ES-I3 (cell line): ENCODE results near the gene PSMA2.
A peak's percentile ranks its signal among the peaks of the same experiment; 100 is the strongest.

Source experiments
- H3K36me3 ChIP-seq: 2 replicates; pipeline ENCODE4 v1.6.1; 2013; ENCODE audit warnings: mild to moderate bottlenecking, low read length, control low read depth, moderate library complexity; ENCODE audit not compliant: insufficient read depth
- H3K4me1 ChIP-seq: 2 replicates; pipeline ENCODE4 v1.6.1; 2013; ENCODE audit warnings: mild to moderate bottlenecking, control low read depth, low read length; ENCODE audit not compliant: insufficient read depth
- H3K9ac ChIP-seq: 2 replicates; pipeline ENCODE4 v1.6.1; 2013; ENCODE audit warnings: low read depth, mild to moderate bottlenecking, low read length, moderate library complexity
- H3K9me3 ChIP-seq: 2 replicates; pipeline ENCODE4 v1.6.1; 2013; ENCODE audit warnings: mild to moderate bottlenecking, low read length, moderate library complexity; ENCODE audit not compliant: control insufficient read depth, insufficient read depth

Gene PSMA2

GRCh38 chr7:42929449-42929848, 2.5 kb downstream of the PSMA2 start:
- Histone ChIP-seq H3K36me3 (peaks cover 12% of the 10 kb centered on the region; the same call in 1 of the 2 replicates), H3K9me3 (no peaks in the 10 kb centered on the region), H3K4me1 (peaks cover 9% of the 10 kb centered on the region), H3K9ac (no peak overlapping the region; the same call in 1 of the 2 replicates)

DNA sequence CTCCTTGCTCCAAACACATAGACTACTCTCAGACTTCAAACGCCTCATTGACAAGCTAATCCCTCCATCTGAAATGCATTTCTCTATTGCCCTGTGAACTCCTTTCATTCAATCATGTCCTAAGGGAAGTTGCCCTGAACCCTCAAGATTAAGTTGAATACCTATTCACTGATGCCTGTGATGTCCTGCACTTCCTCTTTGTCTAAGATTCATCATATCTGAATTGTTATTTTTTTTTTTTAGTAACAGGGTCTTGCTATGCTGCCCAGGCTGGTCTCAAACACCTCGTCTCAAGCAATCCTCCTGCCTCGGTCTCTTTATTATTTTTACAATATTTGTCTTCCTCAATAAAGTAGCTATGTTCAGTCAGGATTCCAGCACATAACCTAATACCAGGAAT, 3.2 kb downstream of the PSMA2 start:
- Histone ChIP-seq H3K9ac (no peak overlapping the region), H3K36me3 (peaks cover 14% of the 10 kb centered on the region; the same call in 1 of the 2 replicates), H3K4me1 (peaks cover 9% of the 10 kb centered on the region), H3K9me3 (no peaks in the 10 kb centered on the region)

DNA sequence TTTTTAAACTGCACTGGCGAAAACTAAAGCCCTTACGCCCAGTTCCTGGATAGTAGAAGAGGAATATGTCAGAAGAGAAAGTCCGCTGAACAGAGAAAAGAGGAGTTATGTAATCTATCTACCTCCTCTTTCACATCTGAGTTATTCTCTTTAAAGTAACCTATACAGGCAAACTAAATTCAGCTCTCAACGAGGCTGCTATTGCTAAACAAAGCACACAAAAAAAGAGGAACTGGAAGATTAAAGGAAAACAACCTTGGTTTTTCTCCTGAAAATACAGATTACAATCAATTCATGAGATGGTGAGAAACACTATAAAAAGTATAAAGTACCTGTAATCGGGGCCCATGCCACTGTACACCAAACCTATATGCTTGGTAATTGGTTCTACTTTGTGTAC, 5.8 kb downstream of the PSMA2 start:
- Histone ChIP-seq H3K9me3 (no peaks in the 10 kb centered on the region), H3K4me1 (peaks cover 9% of the 10 kb centered on the region), H3K36me3 (peaks cover 16% of the 10 kb centered on the region; the same call in 1 of the 2 replicates), H3K9ac (no peak overlapping the region)

GRCh38 chr7:42925630-42926029, 6.3 kb downstream of the PSMA2 start:
- H3K9me3 ChIP-seq: no peaks in the 10 kb centered on the region
- H3K36me3 ChIP-seq: peaks cover 20% of the 10 kb centered on the region
- H3K4me1 ChIP-seq: peaks cover 9% of the 10 kb centered on the region
- no peak overlapping the region for H3K9ac ChIP-seq

DNA sequence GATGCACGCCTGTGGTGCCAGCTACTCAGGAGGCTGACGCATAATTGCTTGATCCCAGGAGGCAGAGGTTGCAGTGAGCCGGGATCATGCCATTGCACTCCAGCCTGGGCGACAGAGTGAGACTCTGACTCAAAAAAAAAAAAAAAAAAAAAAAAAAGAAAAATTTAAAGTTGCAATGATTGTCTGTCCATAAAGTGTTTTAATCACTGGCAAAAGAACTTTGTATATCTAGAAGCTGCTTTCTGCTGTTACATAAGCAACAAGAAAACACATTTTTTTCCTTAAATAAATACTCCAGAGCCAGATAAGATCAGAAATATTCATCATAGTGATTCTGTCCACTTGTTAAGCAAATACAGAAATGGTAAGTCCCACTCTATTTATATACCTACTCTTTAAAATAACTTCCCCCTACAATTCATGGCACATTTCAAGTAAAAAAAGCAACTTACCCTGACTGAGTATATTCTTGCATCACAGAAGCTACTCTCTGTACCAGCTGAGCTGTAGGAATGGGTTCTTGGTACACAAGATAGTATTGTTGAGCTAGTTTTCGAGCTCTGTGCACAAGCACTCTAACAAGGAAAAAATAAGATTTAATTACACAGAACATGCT, 7.6 kb downstream of the PSMA2 start:
- Histone ChIP-seq H3K4me1 (peaks cover 1% of the 10 kb centered on the region), H3K9me3 (no peaks in the 10 kb centered on the region), H3K36me3 (peaks cover 21% of the 10 kb centered on the region), H3K9ac (no peak overlapping the region)

DNA sequence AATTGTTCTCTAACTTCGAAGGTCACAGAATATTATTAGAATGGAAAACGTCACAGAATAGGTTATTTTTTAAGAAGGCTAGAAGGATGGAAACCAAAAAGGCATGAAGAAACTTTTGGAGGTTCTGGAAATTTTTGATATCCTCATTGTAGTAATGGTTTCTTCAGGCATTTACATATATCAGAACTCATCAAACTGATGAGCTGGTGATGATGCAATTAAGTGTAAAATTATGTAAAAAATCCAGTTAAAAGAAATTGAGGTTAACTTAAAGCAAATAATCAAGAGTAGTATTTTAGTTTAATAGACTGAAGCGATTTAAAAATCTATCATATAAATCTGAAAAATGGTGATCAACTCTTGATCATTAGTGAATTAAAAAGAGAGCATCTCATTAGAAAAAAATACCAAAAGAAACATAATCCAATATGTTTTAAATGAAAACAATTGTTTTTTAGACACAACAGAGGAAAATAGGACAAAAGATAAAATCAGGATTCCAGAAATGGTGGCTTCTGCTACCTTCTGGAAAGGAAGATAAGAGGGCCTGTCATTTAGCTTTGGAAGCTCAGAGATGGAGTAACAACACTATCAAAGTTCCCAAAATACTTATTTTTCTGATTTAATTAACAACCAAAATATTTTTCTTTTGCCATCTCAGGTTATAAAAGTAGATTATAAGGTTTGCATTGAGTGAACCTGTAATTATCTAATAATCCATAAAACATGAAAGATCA, 9.8 kb downstream of the PSMA2 start:
- Histone ChIP-seq H3K9ac (no peak overlapping the region), H3K36me3 (peaks cover 24% of the 10 kb centered on the region), H3K4me1 (no peaks in the 10 kb centered on the region), H3K9me3 (no peaks in the 10 kb centered on the region)

DNA sequence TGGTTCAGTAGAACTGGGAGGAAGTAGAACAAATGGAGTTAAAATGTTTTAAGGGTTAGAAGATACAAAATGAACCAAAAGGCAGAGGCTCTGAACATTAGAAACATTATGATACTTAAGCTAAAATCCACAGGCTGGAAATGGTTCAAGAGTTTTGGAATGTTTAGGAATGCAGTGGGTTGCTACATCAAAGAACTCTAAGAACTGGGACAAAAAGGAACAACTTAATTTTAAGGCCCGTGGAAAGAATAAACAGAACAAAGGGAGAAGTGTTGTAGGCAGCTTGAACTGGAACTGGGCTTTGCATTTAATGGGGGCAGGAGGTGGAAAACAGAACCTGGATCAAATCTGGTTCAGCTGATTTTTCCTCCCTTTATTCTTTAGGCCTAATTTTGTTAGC, 16.6 kb downstream of the PSMA2 start:
- H3K4me1 ChIP-seq: peaks cover 13% of the 10 kb centered on the region
- no peak overlapping the region for H3K9ac ChIP-seq
- peaks cover 6% of the 10 kb centered on the region; the same call in 1 of the 2 replicates for H3K36me3 ChIP-seq
- H3K9me3 ChIP-seq: no peaks in the 10 kb centered on the region

DNA sequence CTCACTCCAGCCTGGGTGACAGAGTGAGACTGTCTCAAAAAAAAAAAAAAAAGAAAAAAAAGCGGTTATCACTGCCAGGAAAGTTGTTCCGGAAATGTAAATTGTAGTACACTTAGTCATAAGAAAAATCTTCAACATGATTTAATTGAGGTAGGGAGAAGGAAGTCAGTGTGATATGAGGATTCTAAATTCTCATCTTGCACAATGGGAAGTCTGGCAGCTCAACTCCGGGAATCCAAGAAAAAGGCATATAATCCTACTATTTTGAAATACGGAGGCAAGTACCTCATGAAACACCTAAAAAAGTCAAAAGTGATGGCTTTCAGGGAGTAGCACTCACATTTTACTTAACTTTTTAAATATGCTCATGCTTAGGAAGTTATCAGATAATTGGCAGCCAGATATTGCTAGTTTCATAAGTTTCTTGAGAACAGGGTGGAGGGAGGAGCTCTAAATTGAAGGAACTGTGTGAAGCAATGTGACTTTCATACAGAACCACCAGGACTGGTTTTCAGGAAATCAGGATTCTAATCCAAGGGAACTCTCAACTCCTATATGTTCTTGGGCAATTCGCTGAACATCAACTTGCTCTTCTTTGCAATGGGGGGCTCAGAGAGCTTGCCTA, 17.4 kb downstream of the PSMA2 start:
- H3K9ac ChIP-seq: no peak overlapping the region
- H3K36me3 ChIP-seq: peaks cover 6% of the 10 kb centered on the region; the same call in 1 of the 2 replicates
- no peaks in the 10 kb centered on the region for H3K9me3 ChIP-seq
- peaks cover 13% of the 10 kb centered on the region for H3K4me1 ChIP-seq

DNA sequence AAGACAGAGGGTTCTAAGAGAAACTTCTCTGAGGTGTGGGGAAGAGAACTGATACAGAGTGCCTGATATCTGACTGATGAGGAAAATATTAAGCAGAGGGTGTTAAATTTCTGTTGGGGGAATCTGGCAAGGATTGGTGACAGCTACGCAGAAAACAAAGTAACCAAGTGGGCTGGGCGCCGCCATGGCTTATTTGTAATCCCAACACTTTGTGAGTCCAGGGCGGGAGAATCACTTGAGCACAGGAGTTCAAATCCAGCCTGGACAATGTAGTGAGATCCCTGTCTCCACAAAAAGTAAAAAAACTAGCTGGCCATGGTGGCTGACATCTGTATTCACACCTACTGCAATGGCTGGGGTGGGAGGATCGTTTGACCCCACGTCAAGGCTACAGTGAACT, 18.0 kb downstream of the PSMA2 start:
- Histone ChIP-seq H3K9ac (no peak overlapping the region), H3K36me3 (0 out of 2 replicates have a peak, but pooled peaks cover 2% of the 10 kb centered on the region), H3K4me1 (peaks cover 13% of the 10 kb centered on the region), H3K9me3 (no peaks in the 10 kb centered on the region)

DNA sequence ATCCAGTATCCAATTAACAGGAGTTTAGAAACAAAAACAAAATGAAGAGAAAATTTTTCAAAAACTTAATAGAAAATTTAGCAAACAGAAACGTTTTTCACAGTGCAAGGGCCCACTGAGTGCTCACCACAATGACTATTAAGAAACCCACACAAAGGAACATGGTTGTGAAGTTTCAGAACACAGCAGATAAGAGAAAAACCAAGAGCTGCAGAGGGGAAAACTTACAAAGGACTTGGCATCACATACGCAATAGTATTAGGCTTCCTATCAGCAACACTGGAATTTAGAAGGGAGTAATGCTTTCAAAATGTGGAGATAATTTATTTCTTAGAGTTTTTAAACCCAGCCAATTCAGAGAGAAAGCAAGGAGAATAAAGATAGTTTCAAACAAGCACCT, 18.4 kb downstream of the PSMA2 start:
- Histone ChIP-seq H3K9me3 (no peaks in the 10 kb centered on the region), H3K9ac (no peak overlapping the region), H3K36me3 (0 out of 2 replicates have a peak, but pooled peaks cover 2% of the 10 kb centered on the region), H3K4me1 (peaks cover 13% of the 10 kb centered on the region)

- H3K9me3 ChIP-seq: no peaks in the 10 kb centered on the region
- 0 out of 2 replicates have a peak, but pooled peaks cover 2% of the 10 kb centered on the region for H3K36me3 ChIP-seq
- H3K9ac ChIP-seq: peak within 1 kb of the TSS; percentile 72
- H3K4me1 ChIP-seq: peaks cover 13% of the 10 kb centered on the region
Measured at GRCh38 chr7:42911454-42912447, 20.2 kb downstream of the PSMA2 start, which contains the start of gene C7orf25. Gene C7orf25, minus strand, starts transcription at chr7:42912070. Its CDS starts 1,170 bp downstream, at chr7:42910900.

DNA sequence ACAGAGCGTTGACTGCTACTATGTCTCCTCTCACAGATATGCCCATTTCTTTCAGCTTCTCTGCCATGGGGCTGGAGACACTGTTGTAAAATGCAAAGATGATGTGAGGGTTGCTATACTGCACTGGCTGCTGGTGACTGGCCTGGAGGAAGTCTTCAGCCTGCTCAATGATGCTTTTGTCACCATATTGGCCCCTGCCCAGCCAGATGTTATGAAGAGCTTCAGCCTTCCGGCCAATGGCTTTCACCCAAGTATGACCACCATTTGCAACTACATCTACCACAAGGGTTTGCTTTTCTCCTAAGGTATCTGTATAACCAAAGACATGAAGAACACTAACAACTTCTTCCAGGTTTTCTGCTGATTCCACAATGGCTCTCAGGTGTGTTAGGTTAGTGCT, 21.7 kb downstream of the PSMA2 start:
- Histone ChIP-seq H3K4me1 (peaks cover 13% of the 10 kb centered on the region), H3K36me3 (0 out of 2 replicates have a peak, but pooled peaks cover 2% of the 10 kb centered on the region), H3K9ac (no peak overlapping the region), H3K9me3 (no peaks in the 10 kb centered on the region)

- H3K4me1 ChIP-seq: peaks cover under 1% of the 10 kb centered on the region; the same call in 1 of the 2 replicates
Measured at GRCh38 chr7:42907316-42907715, 24.7 kb downstream of the PSMA2 start.

DNA sequence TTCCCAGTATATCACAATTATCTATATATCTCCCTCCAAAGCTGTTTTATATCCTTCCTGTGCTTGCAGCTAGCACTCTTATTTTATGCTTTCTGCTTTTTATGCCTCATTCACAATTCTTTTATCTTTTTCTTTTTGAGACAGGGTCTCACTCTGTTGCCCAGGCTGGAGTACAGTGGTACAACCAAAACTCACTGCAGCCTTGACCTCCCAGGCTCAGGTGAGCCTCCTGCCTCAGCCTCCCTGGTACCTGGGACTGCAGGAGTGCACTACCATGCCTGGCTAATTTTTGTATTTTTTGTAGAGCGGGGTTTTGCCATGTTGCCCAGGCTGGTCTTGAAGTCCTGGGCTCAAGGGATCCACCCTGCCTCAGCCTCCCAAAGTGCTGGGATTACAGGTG, 25.8 kb downstream of the PSMA2 start:
- Histone ChIP-seq H3K9me3 (no peaks in the 10 kb centered on the region), H3K36me3 (no peaks in the 10 kb centered on the region), H3K9ac (no peak overlapping the region), H3K4me1 (no peaks in the 10 kb centered on the region; the same call in 1 of the 2 replicates)

More at GRCh38 chr7:42907316-42907715, 24.7 kb downstream of the PSMA2 start:
- H3K36me3 ChIP-seq: no peaks in the 10 kb centered on the region
- H3K9ac ChIP-seq: no peak overlapping the region
- no peaks in the 10 kb centered on the region for H3K9me3 ChIP-seq
